Testis (tissue), 3 donors: Measurements from ENCODE around the gene INO80. TPM values are rescaled to one million over a fixed set of nuclear protein-coding genes. Genes with fewer than 3 reads are reported as not detected.

ENCODE experiments used
- DNase-seq: peaks from one replicate; pipeline ENCODE4 v3.0.0-alpha.2; 2019
- H3K27ac ChIP-seq, 2 donors: fragments of 200-600 bp; sonication (generic); one replicate each; pipeline ENCODE4 v1.5.1; 2019
- H3K27me3 ChIP-seq: fragments of 200-600 bp; sonication (generic); one replicate; pipeline ENCODE4 v1.5.1; 2019
- H3K36me3 ChIP-seq: fragments of 200-600 bp; sonication (generic); one replicate; pipeline ENCODE4 v1.5.1; 2017; ENCODE audit warnings: low read depth; ENCODE audit errors: missing control alignments
- H3K4me1 ChIP-seq: fragments of 200-600 bp; sonication (generic); one replicate; pipeline ENCODE4 v1.5.1; 2019
- H3K4me3 ChIP-seq, 2 donors: fragments of 200-600 bp; sonication (generic); one replicate each; pipeline ENCODE4 v1.5.1; 2017 to 2019
- H3K9me3 ChIP-seq: fragments of 200-600 bp; sonication (generic); one replicate; pipeline ENCODE4 v1.5.1; 2017
- CTCF ChIP-seq, 3 experiments: fragments of 450-650 bp in 2 of 3; fragments of 200-600 bp in 1 of 3; sonication (generic) in 1 of 3; IDR thresholded peaks; one replicate each; pipeline ENCODE4 v1.5.1; 2016 to 2019; ENCODE audit warnings: antibody characterized with exemption in 3 of 3, mild to moderate bottlenecking in 2 of 3, moderate library complexity in 1 of 3
- POLR2A ChIP-seq: fragments of 450-650 bp; IDR thresholded peaks from one replicate; pipeline ENCODE4 v1.6.1; 2017; ENCODE audit warnings: antibody characterized with exemption, mild to moderate bottlenecking, moderate library complexity
- WGBS, 2 donors: methylation state at CpG; one replicate each; pipeline ENCODE4 v1.1.5; 2018; 5-methylcytosine and 5-hydroxymethylcytosine counted together
- intact Hi-C: fragments of 100-400 bp; cut with DNase I; formaldehyde crosslinking; loops from one replicate; pipeline ENCODE4 v1.15.1; 2023; ENCODE audit warnings: low total_unique reads
- polyA plus RNA-seq: library from polyadenylated mRNA; stranded (reverse); fragments of 350-450 nt; fragmentation: Illumina TruSeq; extraction: RNeasy Lipid Tissue Mini Kit (QIAGEN cat#74804); gene quantifications from one replicate; pipeline ENCODE4 v1.2.3, GENCODE V29; 2014; ENCODE audit warnings: low read depth, low replicate concordance; ENCODE audit not compliant: insufficient read depth
- total RNA-seq, 2 donors: library from RNA; depleted of rRNA; stranded (reverse); fragments of >200 nt; gene quantifications; one replicate each; pipeline ENCODE4 v1.2.3, GENCODE V29; 2016

INO80 gene
- total and polyA plus RNA-seq, 3 donors from 2014 or later = 21.2 to 44.2 (median 43.5) TPM

GRCh38 chr15:41031232-41032078, 84.6 kb downstream of the INO80 start:
- no peak overlapping the region for H3K27ac ChIP-seq
- intact Hi-C loops = no loop called here
- 79 to 88% methylated on average over 5 of the region's 5 CpGs for WGBS, 2 donors
- DNase-seq = no peak
- H3K27me3 ChIP-seq = no peaks in the 10 kb centered on the region
- no peaks in the 10 kb centered on the region for H3K9me3 ChIP-seq
- H3K36me3 ChIP-seq = no peaks in the 10 kb centered on the region
- TF ChIP-seq CTCF (IDR thresholded peaks at IDR 0.05) = no peak
- TF ChIP-seq POLR2A = no peak
- no peak overlapping the region for H3K4me3 ChIP-seq
- H3K4me1 ChIP-seq = no peaks in the 10 kb centered on the region

- no peaks in the 10 kb centered on the region for H3K27me3 ChIP-seq
- intact Hi-C loops = loop anchor here (10.0 kb wide), 1 partner anchor 84 kb away; no protein-coding TSS in a partner anchor
- no peak for DNase-seq
- H3K36me3 ChIP-seq = no peaks in the 10 kb centered on the region
- H3K27ac ChIP-seq = no peak overlapping the region
- H3K9me3 ChIP-seq = no peaks in the 10 kb centered on the region
- TF ChIP-seq CTCF (IDR thresholded peaks at IDR 0.05) (no peak), POLR2A (no peak)
- H3K4me3 ChIP-seq = no peak overlapping the region
- WGBS, 2 donors = 71 to 79% methylated on average over 1 of the region's 1 CpG
- no peaks in the 10 kb centered on the region for H3K4me1 ChIP-seq
Measured at GRCh38 chr15:41028853-41029252, 87.2 kb downstream of the INO80 start.

- H3K9me3 ChIP-seq = no peaks in the 10 kb centered on the region
- no peak for TF ChIP-seq CTCF (IDR thresholded peaks at IDR 0.05)
- no peak for TF ChIP-seq POLR2A
- no peaks in the 10 kb centered on the region for H3K4me1 ChIP-seq
- 94 to 95% methylated on average over 4 of the region's 4 CpGs for WGBS, 2 donors
- H3K27ac ChIP-seq = no peak overlapping the region
- intact Hi-C loops = loop anchor here (10.0 kb wide), 1 partner anchor 81 kb away; no protein-coding TSS in a partner anchor
- H3K4me3 ChIP-seq = no peak overlapping the region
- H3K27me3 ChIP-seq = no peaks in the 10 kb centered on the region
- H3K36me3 ChIP-seq = no peaks in the 10 kb centered on the region
- no peak for DNase-seq
Measured at GRCh38 chr15:41025393-41025792, 90.7 kb downstream of the INO80 start.

- 65 to 68% methylated on average over 2 of the region's 2 CpGs for WGBS, 2 donors
- DNase-seq = no peak
- H3K27me3 ChIP-seq = no peaks in the 10 kb centered on the region
- no peak overlapping the region for H3K27ac ChIP-seq
- intact Hi-C loops = loop anchor here (10.0 kb wide), 1 partner anchor 80 kb away; no protein-coding TSS in a partner anchor
- TF ChIP-seq CTCF (IDR thresholded peaks at IDR 0.05) = no peak
- no peak for TF ChIP-seq POLR2A
- H3K4me1 ChIP-seq = no peaks in the 10 kb centered on the region
- H3K9me3 ChIP-seq = no peaks in the 10 kb centered on the region
- no peak overlapping the region for H3K4me3 ChIP-seq
- H3K36me3 ChIP-seq = no peaks in the 10 kb centered on the region
Measured at GRCh38 chr15:41024885-41025284, 91.2 kb downstream of the INO80 start.
